GM06990 (cell line): ENCODE data around the gene PEX5L.

Experiments
- DNase-seq: peaks from one replicate; pipeline ENCODE4 v3.0.0-alpha.2; 2011; ENCODE audit not compliant: insufficient read length; ENCODE audit errors: extremely low read depth
- H3K27me3 ChIP-seq: replicated peaks from 2 replicates; pipeline ENCODE4 v1.6.0; 2011; ENCODE audit warnings: low read length; ENCODE audit not compliant: control insufficient read depth, insufficient read depth
- H3K36me3 ChIP-seq: 2 replicates; pipeline ENCODE4 v1.5.1; 2011; ENCODE audit warnings: low read length; ENCODE audit not compliant: control insufficient read depth, insufficient read depth
- H3K4me3 ChIP-seq: replicated peaks from 2 replicates; pipeline ENCODE4 v1.5.1; 2011; ENCODE audit warnings: low read depth, mild to moderate bottlenecking, control low read depth, low read length
- TF ChIP-seq, protein P1 (sequence below): IDR thresholded peaks from 2 replicates; pipeline ENCODE4 v1.5.1; 2011; ENCODE audit warnings: low read length, control low read depth, mild to moderate bottlenecking, inconsistent platforms; ENCODE audit not compliant: insufficient read depth, poor library complexity, severe bottlenecking

Gene PEX5L

DNA sequence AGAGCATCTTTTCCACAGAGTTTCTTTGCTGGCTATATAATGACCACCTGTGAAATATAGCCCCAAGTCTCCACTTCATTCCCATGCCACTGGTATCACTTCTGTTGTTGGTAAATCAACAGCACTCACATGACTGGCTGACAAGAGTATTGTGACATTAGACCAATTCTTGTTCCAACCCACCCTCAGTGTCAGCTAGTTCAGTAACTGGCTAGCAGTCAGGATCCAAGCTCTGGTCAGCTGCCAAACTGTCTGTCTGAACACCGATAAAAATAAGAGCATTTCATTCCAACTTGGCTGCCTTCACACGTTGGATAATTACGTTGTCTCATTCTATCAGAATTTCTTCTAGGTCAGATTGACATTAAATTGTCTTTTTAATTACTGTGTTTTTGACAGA is 217.4 kb downstream of the PEX5L start:
- TF ChIP-seq, protein P1, sequence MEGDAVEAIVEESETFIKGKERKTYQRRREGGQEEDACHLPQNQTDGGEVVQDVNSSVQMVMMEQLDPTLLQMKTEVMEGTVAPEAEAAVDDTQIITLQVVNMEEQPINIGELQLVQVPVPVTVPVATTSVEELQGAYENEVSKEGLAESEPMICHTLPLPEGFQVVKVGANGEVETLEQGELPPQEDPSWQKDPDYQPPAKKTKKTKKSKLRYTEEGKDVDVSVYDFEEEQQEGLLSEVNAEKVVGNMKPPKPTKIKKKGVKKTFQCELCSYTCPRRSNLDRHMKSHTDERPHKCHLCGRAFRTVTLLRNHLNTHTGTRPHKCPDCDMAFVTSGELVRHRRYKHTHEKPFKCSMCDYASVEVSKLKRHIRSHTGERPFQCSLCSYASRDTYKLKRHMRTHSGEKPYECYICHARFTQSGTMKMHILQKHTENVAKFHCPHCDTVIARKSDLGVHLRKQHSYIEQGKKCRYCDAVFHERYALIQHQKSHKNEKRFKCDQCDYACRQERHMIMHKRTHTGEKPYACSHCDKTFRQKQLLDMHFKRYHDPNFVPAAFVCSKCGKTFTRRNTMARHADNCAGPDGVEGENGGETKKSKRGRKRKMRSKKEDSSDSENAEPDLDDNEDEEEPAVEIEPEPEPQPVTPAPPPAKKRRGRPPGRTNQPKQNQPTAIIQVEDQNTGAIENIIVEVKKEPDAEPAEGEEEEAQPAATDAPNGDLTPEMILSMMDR, result no peak
- H3K4me3 ChIP-seq, result no peak overlapping the region
- no peak for DNase-seq
- no peaks in the 10 kb centered on the region for H3K36me3 ChIP-seq
- H3K27me3 ChIP-seq, result no peaks in the 10 kb centered on the region

DNA sequence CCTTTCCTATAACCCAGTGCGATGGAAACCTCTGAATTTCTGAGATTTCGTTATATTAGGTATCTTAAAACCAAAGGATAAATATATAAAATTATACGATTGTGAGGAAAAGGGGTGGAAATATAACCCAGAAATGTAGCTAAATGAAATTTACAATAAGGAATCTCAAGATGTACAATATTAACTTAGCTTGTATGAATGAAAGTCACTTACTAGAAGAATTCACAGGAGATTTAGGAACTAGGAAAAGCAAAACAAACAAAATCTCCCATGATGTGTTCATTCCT is 224.7 kb downstream of the PEX5L start:
- no peaks in the 10 kb centered on the region for H3K27me3 ChIP-seq
- H3K36me3 ChIP-seq, result no peaks in the 10 kb centered on the region
- TF ChIP-seq, protein P1, result no peak
- DNase-seq, result no peak
- H3K4me3 ChIP-seq, result no peak overlapping the region

DNA sequence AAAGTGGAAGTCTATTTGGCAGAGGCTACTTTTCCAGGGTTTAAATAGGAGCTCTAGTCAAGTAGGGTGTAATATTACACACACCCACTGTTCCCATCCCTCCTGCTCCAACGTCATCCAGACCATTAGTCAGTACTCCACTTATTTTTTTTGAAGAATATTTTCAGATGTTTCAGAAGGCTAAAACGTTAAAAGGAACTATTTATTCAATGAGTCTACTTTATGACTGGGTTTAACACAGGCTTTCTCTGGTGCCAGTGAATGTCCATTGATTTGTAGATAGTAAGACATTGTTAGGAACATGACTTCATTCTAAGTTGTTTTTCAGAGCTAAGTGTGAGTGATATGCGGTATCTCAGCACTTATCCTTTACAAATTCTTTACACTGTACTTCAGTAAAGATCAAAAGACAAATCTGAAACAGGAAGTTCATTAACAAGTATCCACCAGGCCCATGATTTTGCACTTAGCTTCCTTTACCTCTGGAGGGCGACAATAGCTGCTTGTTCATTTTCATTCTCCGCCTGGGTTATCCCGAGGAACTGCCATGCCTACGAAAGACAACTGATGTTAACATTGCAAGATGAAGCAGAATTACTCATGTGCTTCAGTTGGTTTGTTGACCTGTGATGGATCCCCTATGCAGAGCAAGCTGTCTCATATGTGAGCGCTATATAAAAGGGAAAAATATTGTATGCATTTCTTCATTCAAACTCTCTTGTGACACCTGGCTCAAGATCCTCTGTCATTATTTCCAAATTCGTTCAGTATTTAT is 225.2 kb downstream of the PEX5L start:
- DNase-seq, result peak; percentile 20
- Histone ChIP-seq H3K4me3 (no peak overlapping the region), H3K27me3 (no peaks in the 10 kb centered on the region), H3K36me3 (no peaks in the 10 kb centered on the region)
- TF ChIP-seq, protein P1, result peak; percentile 69

DNA sequence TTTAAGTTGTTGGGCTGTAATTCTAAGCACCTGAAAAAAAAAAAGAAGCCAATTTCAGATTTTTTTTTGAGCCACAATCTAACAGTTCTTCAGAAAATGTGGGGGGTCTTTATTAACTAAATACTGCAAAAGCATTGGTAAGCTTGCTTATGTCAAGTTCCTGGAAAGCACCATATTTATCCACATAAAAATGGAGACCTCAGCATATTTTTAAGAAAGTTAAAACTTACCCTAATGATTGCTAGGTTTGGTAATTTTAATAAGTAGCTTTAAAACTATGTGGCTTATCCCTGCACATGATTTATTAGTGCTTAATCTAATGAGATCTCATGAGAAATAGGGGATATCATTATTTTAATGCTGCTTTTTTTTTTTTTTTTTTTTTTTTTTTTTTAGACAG is 227.1 kb downstream of the PEX5L start:
- Histone ChIP-seq H3K27me3 (no peaks in the 10 kb centered on the region), H3K36me3 (no peaks in the 10 kb centered on the region), H3K4me3 (no peak overlapping the region)
- TF ChIP-seq, protein P1, result no peak
- DNase-seq, result no peak

DNA sequence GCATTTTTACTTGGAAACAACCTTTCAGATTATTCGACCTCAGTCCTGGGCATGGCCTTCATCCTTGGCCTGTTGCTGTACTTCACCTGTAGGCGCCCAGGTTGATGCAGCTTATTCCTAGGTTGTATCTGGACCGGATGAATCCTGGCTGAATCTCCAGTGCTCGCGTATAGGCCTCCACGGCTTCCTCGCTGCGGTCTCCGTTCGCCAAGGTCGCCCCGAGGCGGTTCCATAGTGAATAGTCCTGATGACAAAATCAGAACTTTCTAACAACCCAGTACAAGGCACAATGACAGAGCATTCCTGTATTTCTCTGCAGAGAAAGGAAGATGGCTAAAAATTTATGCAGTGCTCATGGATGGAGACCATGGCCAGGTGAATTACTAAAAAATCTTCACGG is 229.1 kb downstream of the PEX5L start:
- DNase-seq, result no peak
- Histone ChIP-seq H3K36me3 (no peaks in the 10 kb centered on the region), H3K4me3 (no peak overlapping the region), H3K27me3 (no peaks in the 10 kb centered on the region)
- TF ChIP-seq, protein P1, result no peak

DNA sequence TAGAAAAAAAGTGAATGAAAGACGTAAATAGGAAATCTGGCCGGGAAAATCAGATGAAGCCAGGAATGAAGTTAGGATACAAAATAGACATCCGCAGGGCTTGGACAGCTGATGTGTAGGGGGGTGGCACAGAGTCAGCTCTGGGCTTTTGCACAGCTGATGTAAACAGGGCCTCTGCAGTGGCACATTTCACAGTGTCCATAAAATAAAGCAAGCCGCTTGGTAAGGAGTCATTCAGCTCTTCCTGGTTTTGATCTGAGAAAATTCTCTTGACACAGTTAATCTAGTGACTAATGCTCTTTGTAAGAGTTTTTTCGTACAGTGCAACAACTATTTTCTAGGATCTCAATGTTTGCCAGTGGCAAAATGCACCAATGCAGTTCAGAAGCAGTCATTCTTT is 230.6 kb downstream of the PEX5L start:
- H3K4me3 ChIP-seq, result no peak overlapping the region
- H3K27me3 ChIP-seq, result no peaks in the 10 kb centered on the region
- TF ChIP-seq, protein P1, result no peak
- DNase-seq, result no peak
- no peaks in the 10 kb centered on the region for H3K36me3 ChIP-seq
